Endothelial cell of hepatic sinusoid (primary cell): ENCODE measurements around the gene FOXN1.
"Not testable (repeated sequence)": the region's sequence is repeated elsewhere in the genome, so short reads cannot be mapped to it uniquely, and the experiment has no call there.

Experiments
- in situ Hi-C: cut with HindIII; loops from 2 replicates; pipeline ENCODE4 v1.10.0; 2017; ENCODE audit warnings: low sequenced_read_pairs

The FOXN1 gene

DNA sequence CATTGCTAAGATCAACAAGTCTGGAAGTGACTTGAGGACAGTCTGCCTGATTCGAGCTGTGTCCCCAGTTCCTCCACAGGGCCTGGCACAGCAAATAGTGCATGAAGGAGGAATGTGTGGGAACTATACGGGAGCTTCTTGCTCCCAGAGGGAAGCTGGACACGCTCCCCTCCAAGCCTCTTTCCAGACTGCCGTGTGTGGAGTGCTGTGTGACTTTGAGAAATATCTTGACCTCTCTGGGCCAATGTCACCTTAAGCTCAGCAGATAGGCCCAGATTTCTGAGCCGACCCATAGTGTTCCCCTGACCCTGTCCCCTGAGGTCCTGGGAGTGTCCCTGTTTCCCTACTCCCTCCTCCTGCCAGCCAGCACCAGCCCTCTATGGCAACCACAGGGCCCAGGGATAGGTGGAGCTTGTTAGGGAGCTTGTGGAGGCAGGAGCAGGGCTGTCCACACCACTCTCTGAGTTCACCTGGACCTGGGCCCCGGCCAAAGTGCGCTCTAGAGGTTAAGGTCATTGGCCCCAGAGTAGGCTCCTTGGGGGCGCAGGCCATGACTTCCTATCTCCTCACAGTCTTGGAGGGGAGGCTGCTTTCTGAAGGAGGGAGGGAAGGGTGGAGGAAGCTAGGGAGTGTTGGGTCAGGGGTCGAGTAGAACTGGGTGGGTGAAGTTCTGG, 6.3 kb upstream of the FOXN1 start:
- in situ Hi-C loops = no loop called here

DNA sequence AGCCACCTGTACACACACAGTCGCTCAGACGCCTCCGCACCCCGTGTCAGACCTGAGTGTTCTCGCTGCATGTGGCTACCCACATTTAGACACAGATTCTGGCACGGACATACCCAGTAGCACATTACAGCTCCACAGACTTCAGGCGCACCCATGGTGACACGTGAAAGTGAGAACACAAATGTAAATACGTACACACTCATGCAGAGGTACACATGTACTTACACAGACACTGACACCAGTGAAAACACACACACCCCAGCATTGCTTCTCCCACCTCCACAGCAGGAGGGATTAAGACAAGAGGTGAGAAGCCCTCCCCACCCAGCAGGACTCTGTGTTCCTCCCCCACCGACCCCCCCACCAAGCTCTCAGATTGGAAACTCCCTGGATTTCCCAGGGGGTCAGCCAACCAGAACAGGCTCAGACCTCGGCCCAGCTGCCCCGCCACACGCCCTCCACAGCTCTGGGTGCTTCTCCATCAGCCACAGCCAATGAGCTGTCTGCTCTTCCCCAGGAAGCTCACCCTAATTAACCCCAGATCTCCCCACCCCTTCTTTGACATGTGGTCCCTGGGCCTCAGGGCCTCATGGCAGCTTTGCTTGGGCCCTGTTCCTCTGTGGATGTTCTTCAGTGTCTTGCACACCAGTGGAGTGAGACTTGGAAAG, 5.3 kb upstream of the FOXN1 start:
- in situ Hi-C loops = no loop called here

DNA sequence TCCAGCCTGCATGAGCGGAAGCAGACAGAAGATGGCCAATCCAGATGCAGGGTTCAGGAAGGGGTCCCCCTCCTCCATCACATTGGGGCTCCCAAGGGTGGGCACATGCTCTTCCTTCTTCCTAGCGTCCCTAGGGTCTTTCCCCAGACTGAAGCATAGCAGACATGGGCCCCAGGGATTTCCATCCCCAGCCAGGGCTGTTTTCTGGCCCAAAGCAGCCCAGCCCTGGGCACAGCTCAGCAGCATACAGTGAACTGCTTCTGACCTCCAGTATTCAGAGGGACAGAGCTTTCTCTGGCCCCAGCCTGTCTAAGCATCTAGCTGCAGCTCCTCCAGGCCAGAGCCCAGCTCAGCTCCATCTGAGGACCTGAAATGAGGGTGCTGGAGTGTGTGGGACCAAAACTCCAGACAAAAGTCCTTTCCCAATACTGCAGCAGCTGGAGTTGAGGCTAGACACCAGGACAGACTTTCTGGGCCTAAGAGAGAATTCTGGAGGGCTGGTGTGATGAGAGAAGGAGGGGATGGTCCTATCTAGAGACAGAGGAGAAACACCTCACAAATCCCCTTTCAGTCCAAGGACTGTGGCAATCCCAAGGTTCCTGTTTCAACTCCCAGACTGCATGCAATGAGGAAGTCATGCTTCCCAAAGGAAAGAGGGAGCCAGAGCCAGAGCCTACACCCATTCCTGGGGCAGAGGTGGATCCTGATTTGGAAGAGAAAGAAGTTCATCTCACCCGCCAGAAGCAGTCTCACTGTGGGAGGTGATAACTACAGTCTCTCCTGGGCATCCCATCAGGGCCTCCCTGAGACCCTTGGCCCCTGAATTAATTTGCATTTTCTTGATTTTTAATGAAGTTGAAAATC, 4.5 kb upstream of the FOXN1 start:
- in situ Hi-C loops = no loop called here

DNA sequence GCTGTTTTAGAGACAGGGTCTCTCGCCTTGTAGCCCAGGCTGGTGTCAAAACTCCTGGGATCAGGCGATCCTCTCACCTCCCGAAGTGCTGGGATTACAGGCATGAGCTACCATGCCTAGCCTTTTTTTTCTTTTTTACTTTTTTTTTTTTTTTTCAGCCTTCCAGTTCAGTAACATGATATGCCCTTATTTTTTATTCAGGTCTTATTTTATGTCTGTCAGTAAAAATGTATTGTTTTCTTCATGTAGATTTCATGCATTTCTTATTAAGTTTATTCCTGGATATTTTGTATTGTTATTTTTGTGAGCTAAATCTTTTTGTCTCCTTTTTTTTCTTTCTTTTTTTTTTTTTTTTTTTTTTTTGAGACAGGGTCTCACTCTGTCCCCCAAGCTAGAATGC, 2.7 kb upstream of the FOXN1 start:
- in situ Hi-C loops = no loop called here

DNA sequence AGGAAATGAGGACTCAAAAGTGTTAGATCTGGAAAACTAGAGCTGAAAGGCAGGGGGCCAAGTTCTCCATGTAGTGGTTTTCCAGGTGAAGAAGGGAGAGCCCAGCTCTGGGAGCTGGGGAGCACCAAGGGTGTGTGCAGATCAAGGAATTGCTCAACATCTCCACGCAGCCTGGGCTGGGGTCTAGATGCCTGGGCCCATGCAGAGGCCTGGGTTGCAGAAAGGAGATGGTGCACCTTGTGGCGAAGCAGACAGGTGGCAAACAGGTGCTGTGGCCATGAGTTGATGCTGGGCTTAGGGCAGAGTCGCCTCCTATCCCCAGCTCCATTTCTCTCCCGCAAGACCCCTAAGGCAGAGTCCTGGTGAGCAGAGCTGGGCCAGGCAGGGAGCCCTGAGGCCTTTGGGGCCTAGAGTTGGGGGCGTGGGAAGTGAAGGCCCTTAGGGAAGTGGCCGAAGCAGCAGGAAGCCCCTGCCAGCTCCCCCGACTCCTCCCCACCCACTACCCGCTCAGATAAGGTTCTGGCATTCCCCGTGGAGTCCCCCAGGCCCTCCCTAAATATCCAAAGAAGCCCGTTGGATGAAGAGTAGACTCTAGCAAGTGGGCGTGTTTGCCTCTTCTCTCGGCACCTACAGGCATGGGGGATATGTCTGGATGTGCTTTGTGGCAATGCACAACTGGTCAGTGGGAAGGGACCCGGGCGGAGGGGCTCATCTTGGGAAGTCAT, 777 bp downstream of the FOXN1 start:
- in situ Hi-C loops = no loop called here

DNA sequence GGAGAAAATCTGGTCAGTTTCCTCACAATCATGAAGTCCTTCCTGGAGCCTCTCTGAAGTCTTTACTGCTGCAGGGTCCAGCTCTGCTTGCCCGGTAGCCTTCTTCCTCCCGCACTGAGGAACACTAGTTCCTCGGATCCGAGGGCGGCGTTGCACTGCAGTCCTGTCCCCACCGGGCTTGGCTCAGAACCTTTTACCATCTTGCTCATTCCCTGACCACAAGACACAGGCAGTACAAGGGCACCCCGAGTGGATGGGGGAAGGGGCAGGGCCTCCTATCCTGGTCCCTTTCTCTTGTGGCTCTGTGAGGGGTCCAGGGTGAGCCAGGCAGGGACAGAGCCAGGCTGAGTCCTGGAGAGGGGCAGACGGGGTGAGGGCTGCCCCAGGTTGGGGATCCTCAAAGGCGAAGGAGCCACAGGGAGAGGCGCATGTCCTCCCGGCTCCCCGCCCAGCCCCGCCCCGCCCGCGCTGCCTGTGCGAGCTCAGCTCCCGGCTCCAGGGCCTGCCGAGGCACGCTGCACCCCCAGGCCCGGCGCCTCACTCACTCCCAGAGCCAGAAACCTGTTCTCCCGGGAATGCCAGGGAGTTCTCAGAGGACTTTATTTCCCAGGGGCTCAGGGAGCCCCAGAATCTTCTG, 1.5 kb downstream of the FOXN1 start:
- in situ Hi-C loops = no loop called here

DNA sequence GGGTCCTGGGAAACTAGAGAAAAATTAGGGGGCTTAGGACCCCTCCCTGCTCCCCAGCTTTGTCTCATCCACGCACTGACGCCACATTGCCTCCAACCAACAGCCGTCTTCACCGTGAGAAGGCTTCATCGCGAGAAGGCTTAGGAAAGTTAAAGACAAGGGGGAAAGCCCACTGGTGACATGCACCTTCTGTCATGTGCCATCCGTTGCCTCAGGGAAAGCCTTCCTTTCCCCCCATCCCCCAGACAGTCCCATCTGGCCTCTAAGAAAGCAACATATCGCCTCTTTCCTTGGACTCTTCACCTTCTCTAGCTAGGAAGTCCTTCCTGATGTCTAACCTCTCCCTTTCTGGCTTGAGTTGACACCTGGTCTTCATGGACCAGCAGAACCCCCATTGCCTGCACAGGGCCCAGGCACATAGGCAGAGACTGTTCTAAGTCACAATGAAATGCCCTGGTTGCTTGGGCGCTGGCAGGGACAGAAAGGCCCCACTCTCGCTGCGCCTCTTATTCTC, 2.1 kb downstream of the FOXN1 start:
- in situ Hi-C loops = no loop called here

DNA sequence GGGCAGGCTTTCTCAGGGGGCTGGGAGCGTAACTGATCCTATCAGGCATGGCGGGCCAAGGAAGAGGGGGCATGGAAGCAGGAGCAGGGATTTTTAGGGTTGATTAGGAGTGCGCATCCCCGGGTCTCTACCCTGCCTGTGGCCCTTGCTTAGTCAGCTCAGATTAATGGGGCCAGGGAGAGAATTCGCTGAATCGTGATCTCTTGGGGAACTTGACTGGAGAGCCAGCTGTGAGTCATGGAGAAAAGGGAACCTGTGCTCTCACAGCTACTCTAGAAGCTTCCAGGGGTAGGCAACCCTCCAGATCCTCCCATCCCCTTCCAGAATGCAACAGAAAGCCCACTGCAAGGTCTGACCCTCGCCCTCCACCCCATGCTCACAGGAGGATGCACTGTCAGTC, 3.6 kb downstream of the FOXN1 start:
- in situ Hi-C loops = loop anchor here (5.0 kb wide), 3 partner anchors 38 to 83 kb away; no protein-coding TSS in a partner anchor

DNA sequence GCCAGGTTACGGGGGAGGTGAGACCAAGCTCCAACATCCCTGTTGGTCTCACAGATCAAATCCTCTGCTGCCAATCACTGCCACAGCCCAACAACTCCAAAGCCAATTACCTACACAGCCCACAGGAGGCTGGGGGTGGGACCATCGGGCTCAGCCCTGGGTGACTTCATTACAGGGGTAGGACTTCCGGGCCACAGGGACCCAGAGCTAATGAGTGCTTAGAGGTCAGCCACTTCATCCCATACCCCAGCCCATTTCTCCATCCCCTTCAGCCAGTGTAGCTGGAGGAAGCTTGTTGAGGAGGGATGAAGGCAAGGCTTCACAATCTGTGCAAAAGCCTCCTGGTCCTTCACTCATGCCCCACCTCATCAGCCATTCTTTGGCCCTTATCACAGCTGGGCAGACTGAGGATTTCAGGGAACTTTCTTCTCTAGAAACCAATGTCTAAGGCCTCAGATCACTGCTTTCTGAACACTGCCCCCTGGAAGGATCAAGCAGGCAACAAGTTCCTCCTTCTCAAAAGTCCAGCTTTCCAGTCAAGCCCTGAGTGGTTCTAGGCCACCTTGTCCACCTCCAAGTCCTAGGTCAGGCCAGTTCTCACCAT, 5.8 kb downstream of the FOXN1 start:
- in situ Hi-C loops = loop anchor here (5.0 kb wide), 3 partner anchors 35 to 80 kb away; no protein-coding TSS in a partner anchor

DNA sequence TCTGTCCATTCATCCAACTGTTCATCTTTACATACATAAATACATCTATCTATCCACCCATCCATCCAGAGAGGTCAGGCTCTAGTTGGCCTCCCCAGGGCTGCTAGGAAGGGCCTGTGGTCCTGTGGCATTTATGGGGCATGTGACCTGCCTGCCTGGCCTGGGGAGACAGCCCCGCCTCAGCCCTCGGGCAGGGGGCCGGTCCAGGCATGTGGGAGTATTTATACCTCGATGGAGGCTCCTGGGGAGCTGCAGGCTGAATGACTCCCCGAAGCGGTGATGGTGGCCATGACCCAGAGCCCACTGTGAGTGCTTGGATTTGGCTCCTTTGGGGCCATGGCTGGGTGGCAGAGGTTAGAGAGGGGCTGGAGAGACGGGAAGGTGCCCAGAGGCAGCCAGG, 7.3 kb downstream of the FOXN1 start:
- in situ Hi-C loops = loop anchor here (5.0 kb wide), 3 partner anchors 34 to 79 kb away; no protein-coding TSS in a partner anchor

DNA sequence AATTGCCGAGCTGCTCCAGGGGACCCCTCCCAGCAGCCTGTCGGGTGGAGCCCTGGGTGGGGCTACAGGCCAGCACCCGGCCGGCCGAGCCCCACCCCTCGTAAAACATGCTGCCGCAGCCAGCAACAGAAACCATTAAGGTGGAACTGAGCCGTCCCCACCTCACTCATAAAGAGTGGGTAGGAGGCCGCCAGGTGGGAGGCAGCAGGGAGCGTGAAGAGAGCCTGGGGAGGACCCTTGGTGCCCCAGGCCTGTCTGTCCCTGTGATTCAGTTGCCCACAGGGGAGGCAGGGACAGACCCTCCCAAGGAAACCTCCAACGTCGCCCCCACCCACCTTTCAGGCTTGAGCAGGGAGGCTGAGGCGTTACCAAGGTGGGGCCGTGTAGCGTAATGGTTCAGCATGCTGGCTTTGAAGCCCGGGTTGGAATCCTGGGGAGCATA, 8.4 kb downstream of the FOXN1 start:
- in situ Hi-C loops = loop anchor here (5.0 kb wide), 3 partner anchors 33 to 78 kb away; no protein-coding TSS in a partner anchor

DNA sequence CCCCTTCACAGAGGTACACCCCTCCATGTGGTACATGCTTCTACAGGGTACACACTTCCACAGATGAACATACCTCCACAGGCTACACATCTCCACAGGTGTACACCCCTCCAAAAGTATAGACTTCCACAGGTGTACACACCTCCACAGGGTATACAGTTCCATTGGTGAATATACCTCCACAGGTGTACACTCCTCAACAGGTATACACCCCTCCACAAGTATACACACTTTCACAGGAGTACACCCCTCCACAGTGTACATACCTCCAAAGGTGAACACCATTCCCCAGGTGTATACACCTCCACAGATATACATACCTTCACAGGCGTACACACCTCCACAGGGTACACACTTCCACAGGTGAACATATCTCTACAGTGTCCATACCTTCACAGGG, 9.4 kb downstream of the FOXN1 start:
- in situ Hi-C loops = no loop called here

DNA sequence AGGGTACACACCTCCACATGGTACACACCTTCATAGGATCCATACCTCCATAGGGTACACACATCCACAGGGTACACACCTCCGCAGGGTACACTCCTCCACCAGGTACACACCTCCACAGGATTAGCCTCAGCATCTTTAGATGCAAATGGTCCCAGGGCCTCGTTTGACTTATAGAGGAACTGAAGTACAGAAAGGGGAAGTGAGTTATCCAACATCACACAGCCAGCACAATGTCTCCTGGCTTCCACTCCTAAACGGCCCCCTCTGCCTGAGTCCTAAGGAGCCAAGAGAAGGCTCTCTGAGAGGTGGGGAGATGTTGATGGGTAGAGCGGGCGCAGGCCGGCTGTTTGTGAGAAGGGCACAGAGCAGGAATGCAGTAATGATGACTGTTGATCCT, 12.0 kb downstream of the FOXN1 start:
- in situ Hi-C loops = no loop called here

DNA sequence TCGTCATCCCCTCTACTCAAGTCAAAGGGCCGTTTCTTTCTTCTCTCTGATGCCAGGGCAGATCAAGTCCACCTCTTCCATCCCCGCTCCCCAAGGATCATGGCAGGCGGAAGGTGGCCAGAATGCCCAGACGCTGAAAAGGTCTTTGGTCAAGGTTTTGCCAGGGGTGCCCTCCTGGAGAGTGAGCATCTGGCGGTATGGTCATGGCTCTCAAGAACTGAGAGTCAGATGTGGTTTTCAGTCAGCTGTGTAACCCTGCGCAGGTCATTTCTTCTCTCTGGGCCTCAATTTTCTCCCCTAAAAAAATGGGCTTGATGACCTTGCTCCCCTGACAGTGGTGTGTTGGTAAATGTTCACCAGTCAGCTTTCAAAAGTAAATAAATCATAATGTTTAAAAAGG, 12.4 kb downstream of the FOXN1 start:
- in situ Hi-C loops = no loop called here

DNA sequence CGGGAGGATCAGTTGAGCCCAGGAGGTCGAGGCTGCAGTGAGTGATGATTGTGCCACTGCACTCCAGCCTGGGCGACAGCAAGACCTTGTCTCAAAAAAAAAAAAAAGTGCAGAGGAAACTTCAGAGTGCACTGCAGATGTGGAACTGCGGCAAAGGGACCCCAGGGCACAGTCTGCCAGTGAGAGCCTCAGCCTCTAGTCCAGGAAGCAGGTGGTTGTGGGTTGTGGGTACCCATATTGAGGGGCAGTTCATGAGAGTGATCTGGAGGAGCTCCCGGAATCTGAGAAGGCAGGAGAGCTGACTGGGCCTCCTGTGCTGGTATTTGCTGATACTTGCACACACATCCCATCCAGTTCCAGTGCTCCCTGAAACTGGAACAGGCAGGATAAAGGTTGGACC, 13.1 kb downstream of the FOXN1 start:
- in situ Hi-C loops = no loop called here

DNA sequence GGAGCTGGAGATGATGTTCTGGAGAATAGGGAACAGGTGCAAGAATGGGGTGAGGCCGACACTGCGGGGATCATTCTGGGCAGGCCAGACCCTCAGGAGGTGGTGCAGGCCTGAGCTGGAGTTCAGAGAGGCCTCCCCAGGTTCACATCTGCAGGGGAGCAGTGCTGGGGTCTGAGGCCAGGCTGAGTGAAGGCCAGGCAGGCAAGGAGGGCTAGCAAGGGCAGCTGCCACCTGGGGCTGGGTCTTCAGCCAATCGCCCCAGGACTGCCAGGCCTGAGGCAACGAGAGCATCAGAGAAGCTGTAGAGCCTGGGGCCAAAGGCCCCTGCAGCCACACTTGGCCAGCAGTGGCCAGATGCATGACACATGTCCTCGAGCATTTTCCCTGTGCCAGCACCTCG, 14.5 kb downstream of the FOXN1 start:
- in situ Hi-C loops = no loop called here

DNA sequence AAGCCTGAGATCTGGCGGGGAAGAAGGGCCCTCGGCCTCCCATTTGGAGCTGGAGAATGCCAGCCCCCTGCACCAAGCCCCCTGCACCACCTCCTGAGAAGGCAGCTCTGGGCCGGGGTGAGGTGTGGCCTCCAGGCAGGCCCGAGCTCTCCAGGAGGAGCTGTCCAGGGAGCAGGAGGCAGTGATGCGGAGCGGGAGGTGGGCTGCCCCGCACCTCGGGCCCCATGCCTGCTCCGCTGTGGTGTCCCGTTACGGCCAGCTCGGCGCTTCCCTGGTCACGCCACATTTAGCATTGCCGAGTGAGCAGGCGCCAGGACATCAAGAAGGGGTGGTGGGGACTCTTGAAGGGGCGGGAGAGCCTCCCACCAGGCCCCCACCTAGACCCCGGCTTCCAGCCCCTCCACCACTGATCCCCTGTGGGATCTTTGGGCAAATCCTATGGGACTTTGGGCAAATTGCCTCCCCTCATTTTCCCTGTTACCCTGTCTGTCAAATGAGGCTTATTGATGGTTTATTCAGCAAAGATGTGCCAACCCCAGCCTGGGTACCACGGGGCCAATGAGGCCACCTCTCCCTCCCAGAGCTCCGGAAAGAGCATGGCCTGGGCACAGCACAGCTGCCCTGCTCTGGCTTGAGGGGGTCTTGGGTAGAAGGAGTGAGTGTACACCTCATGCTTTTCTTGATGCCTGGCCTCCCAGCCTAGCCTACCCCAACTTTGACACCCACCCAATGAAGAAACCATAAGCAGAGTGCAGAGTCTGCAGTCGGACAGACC, 15.3 kb downstream of the FOXN1 start:
- in situ Hi-C loops = no loop called here

DNA sequence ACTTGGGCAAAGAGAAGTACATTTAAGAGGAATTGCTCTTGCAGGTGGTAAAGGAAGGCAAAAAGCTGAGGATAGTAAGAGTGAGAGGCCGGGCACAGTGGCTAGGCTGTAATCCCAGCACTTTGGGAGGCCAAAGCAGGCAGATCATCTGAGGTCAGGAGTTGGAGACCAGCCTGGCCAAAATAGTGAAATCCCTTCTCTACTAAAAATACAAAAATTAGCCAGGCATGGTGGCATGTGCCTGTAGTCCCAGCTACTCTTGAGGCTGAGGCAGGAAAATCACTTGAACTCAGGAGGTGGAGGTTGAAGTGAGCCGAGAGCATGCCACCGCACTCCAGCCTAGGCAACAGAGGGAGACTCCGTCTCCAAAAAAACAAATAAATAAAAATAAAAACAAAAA, 16.1 kb downstream of the FOXN1 start:
- in situ Hi-C loops = not testable (repeated sequence)

DNA sequence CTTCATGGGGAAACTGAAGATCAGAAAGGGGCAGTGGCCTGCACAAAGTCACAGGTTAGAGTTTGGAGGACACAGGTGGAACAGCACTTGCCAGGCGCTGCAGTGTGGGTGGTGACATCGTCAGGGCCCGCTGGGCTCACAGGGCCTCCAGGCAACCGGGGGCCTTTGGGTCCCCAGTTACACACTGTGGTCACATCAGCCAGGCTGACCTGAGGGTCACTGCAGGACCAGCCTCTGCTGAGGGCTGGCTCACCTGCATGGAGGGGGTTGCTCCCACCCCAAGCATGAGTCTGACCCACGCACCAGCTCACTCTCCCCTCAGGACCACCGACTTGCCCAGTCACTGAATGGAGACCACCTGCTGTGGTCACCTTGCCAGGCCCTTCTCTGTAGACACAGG, 17.0 kb downstream of the FOXN1 start:
- in situ Hi-C loops = no loop called here
